Neural progenitor cell (in vitro differentiated cells): Measurements from ENCODE around the gene ARHGEF5. TPM values are rescaled to one million over a fixed set of nuclear protein-coding genes. Genes with fewer than 3 reads are reported as not detected.

ENCODE experiments used
- DNase-seq: peaks from one replicate; pipeline ENCODE4 v3.0.0-alpha.2; 2016; ENCODE audit warnings: low spot score
- H2AFZ ChIP-seq: fragments of 200-600 bp; sonication (generic); replicated peaks from 2 replicates; pipeline ENCODE4 v1.6.1; 2016; ENCODE audit warnings: antibody characterized with exemption
- H3F3A ChIP-seq: fragments of 200-600 bp; sonication (generic); 2 replicates; pipeline ENCODE4 v1.6.1; 2016; ENCODE audit warnings: antibody characterized with exemption, low read depth
- H3K27ac ChIP-seq: fragments of 200-600 bp; sonication (generic); 2 replicates; pipeline ENCODE4 v1.5.1; 2016; ENCODE audit warnings: mild to moderate bottlenecking
- H3K27me3 ChIP-seq: fragments of 200-600 bp; sonication (generic); 2 replicates; pipeline ENCODE4 v1.6.1; 2016; ENCODE audit warnings: mild to moderate bottlenecking, moderate library complexity
- H3K36me3 ChIP-seq: fragments of 200-600 bp; sonication (generic); 2 replicates; pipeline ENCODE4 v1.5.1; 2016
- H3K4me1 ChIP-seq: fragments of 200-600 bp; sonication (generic); 2 replicates; pipeline ENCODE4 v1.6.1; 2016; ENCODE audit warnings: mixed run types
- H3K4me2 ChIP-seq: fragments of 200-600 bp; sonication (generic); 2 replicates; pipeline ENCODE4 v1.6.1; 2016
- H3K4me3 ChIP-seq: fragments of 200-600 bp; sonication (generic); 2 replicates; pipeline ENCODE4 v1.5.1; 2016
- H3K79me2 ChIP-seq: fragments of 200-600 bp; sonication (generic); 2 replicates; pipeline ENCODE4 v1.6.1; 2016; ENCODE audit warnings: low read depth
- H3K9ac ChIP-seq: fragments of 200-600 bp; sonication (generic); 2 replicates; pipeline ENCODE4 v1.6.1; 2016
- H3K9me3 ChIP-seq: fragments of 200-600 bp; sonication (generic); 2 replicates; pipeline ENCODE4 v1.5.1; 2016; ENCODE audit warnings: low read depth
- H4K20me1 ChIP-seq: fragments of 200-600 bp; sonication (generic); 2 replicates; pipeline ENCODE4 v1.6.1; 2016; ENCODE audit warnings: low read depth
- H3K27ac Mint-ChIP-seq: 3 replicates; pipeline ENCODE4 v1.8.0; 2021; ENCODE audit warnings: mixed read lengths
- H3K27me3 Mint-ChIP-seq: 2 replicates; pipeline ENCODE4 v1.8.0; 2022; ENCODE audit warnings: low read depth, mild to moderate bottlenecking, inconsistent platforms, moderate library complexity, mixed read lengths; ENCODE audit not compliant: insufficient read depth
- H3K36me3 Mint-ChIP-seq: 3 replicates; pipeline ENCODE4 v1.8.0; 2021; ENCODE audit warnings: mixed read lengths
- H3K4me1 Mint-ChIP-seq: 3 replicates; pipeline ENCODE4 v1.8.0; 2021; ENCODE audit warnings: mixed read lengths
- H3K4me3 Mint-ChIP-seq: 3 replicates; pipeline ENCODE4 v1.8.0; 2021; ENCODE audit warnings: mild to moderate bottlenecking, moderate library complexity, mixed read lengths
- H3K9me3 Mint-ChIP-seq: 3 replicates; pipeline ENCODE4 v1.8.0; 2020; ENCODE audit warnings: mixed read lengths
- CTCF ChIP-seq: fragments of 200-600 bp; sonication (generic); IDR thresholded peaks from 2 replicates; pipeline ENCODE4 v1.5.1; 2017; ENCODE audit warnings: antibody characterized with exemption, mild to moderate bottlenecking
- EZH2 ChIP-seq: fragments of 200-600 bp; sonication (generic); IDR thresholded peaks from 2 replicates; pipeline ENCODE4 v1.6.1; 2017; ENCODE audit warnings: antibody characterized with exemption, mild to moderate bottlenecking, moderate library complexity
- EZH2phosphoT487 ChIP-seq: fragments of 200-600 bp; sonication (generic); IDR thresholded peaks from 2 replicates; pipeline ENCODE4 v1.6.1; 2017; ENCODE audit warnings: antibody characterized with exemption
- total RNA-seq: library from RNA; depleted of rRNA; stranded (reverse); fragments of >200 nt; gene quantifications from 2 replicates; pipeline ENCODE4 v1.2.3, GENCODE V29; 2015; ENCODE audit warnings: low replicate concordance

Gene ARHGEF5
- total RNA-seq, 1 donor from 2014 or later: 3.7 TPM

DNA sequence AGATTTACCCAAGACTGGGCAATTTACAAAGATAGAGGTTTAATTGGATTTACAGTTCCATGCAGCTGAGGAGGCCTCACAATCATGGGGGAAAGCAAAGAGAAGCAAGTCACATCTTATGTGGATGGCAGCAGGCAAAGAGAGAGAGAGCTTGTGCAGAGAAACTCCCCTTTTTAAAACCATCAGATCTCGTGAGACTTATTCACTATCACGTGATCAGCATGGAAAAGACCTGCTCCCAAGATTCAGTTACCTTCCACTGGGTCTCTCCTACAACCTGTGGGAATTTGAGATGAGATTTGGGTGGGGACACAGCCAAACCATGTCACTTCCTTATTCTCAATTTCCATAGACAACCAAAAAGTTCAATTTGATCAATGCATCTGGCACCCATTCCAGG lies 73.2 kb downstream of the ARHGEF5 start:
- H3K27ac Mint-ChIP-seq: no peak overlapping the region
- Histone ChIP-seq H3K4me1 (no peaks in the 10 kb centered on the region), H3K27ac (no peak overlapping the region)

More for the DNA sequence above, 73.2 kb downstream of the ARHGEF5 start:
- no peak overlapping the region for H3K9ac ChIP-seq
- Mint-ChIP-seq H3K9me3 (peaks cover 40% of the 10 kb centered on the region), H3K4me1 (no peaks in the 10 kb centered on the region), H3K27me3 (no peaks in the 10 kb centered on the region), H3K4me3 (no peak overlapping the region), H3K36me3 (no peaks in the 10 kb centered on the region)
- no peaks in the 10 kb centered on the region for H3F3A ChIP-seq
- no peak overlapping the region for H3K4me3 ChIP-seq
- DNase-seq: no peak
- no peak for TF ChIP-seq EZH2
- TF ChIP-seq CTCF: no peak
- no peak for TF ChIP-seq EZH2phosphoT487
- H3K9me3 ChIP-seq: peaks cover 9% of the 10 kb centered on the region
- no peaks in the 10 kb centered on the region for H3K79me2 ChIP-seq
- H2AFZ ChIP-seq: no peak overlapping the region
- H3K27me3 ChIP-seq: no peaks in the 10 kb centered on the region
- H4K20me1 ChIP-seq: no peaks in the 10 kb centered on the region
- H3K36me3 ChIP-seq: no peaks in the 10 kb centered on the region
- no peak overlapping the region for H3K4me2 ChIP-seq

Other genes with a start within 250 kb of the ARHGEF5 start
- gene OR2A2, start 245.8 kb upstream of the ARHGEF5 start, total RNA-seq: not detected in 2 replicates
- gene OR2A14, start 232.2 kb upstream of the ARHGEF5 start, total RNA-seq: not detected in 2 replicates
- 0.43 and 1.1 TPM in 2 replicates for gene CTAGE4, start 171.9 kb upstream of the ARHGEF5 start, total RNA-seq
- gene ARHGEF35, start 159.6 kb upstream of the ARHGEF5 start, total RNA-seq: 0.97 and 2.1 TPM in 2 replicates
- 0.15 TPM in 1 of 2 replicates, not detected in the other for gene OR2A42, start 115.8 kb upstream of the ARHGEF5 start, total RNA-seq
- gene OR2A7, start 90.6 kb upstream of the ARHGEF5 start, total RNA-seq: 0.15 and 0.74 TPM in 2 replicates
- gene CTAGE8, start 86.1 kb upstream of the ARHGEF5 start, total RNA-seq: 0.50 and 1.8 TPM in 2 replicates
- gene OR2A1, start 43.0 kb upstream of the ARHGEF5 start, total RNA-seq: not detected in 2 replicates
- not detected in 2 replicates for gene NOBOX, start 48.3 kb downstream of the ARHGEF5 start, total RNA-seq